GM19238 (cell line): ENCODE results near the gene KSR2.
"Not testable (repeated sequence)": the region's sequence is repeated elsewhere in the genome, so short reads cannot be mapped to it uniquely, and the experiment has no call there.

ENCODE experiments used
- DNase-seq: peaks from one replicate; pipeline ENCODE4 v3.0.0; 2011; ENCODE audit warnings: low spot score; ENCODE audit not compliant: insufficient read length

KSR2 gene

DNA sequence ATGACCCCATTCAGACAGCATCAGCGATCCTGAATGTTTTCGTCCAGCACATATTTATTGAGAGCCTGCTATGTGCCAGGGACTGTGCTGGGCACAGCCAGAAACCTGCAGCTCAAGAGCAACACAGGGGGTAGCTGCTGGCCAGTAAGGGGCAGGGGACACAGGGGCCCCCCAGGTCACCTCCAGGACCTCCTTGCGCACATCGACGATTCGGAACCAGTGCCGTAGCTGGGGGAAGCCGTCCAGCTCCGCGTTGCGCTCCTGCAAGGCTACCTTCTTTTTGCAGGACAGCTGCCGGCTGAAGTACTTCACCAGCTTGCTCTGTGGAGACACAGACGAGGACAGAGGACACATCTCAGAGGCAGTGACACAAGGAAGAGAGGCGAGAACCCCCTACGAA is 108.7 kb downstream of the KSR2 start:
- DNase-seq: no peak

- peak; percentile 48 for DNase-seq
These were observed 110.9 kb downstream of the KSR2 start for GRCh38 chr12:117857632-117858612.

DNA sequence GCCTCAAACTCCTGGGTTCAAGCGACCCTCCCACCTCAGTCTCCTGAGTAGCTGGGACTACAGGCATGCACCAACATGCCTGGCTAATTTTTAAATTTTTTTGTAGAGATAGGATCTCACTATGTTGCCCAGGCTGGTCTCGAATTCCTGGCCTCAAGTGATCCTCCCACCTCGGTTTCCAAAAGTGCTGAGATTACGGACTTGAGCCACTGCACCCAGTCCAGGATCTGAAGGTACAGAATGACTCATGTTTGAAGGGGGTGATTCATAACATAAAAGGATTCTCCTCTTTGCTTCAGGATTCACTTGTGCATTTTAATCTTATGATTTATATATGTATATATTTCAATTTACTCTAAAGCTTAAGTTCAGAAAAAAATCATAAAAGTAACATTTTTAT is 111.7 kb downstream of the KSR2 start:
- DNase-seq: not testable (repeated sequence)

DNA sequence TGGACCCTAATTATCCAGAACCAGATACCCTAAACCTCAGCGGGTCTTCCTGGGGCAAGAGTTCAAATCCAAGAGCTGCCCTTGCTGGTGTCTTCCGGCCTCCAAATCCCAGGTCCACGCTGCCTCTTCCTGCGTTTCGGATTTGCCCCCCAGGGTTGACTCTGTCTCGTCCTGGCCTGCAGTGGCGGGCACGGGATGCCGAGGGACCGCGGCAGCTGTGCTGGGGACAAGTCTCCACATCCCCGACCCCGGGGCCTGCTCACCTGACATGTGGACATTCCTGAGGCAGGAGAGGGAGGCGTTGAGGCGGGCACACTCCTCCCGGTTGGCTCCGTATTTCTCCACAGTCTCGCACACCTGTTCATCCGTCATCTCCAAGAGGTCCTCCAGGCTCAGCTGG is 113.6 kb downstream of the KSR2 start:
- no peak for DNase-seq

- no peak for DNase-seq
These were observed 114.3 kb downstream of the KSR2 start for GRCh38 chr12:117854339-117855012.

GRCh38 chr12:117853600-117853999 is 115.2 kb downstream of the KSR2 start:
- no peak for DNase-seq

GRCh38 chr12:117850048-117850447 is 118.7 kb downstream of the KSR2 start:
- peak; percentile 23 for DNase-seq

DNA sequence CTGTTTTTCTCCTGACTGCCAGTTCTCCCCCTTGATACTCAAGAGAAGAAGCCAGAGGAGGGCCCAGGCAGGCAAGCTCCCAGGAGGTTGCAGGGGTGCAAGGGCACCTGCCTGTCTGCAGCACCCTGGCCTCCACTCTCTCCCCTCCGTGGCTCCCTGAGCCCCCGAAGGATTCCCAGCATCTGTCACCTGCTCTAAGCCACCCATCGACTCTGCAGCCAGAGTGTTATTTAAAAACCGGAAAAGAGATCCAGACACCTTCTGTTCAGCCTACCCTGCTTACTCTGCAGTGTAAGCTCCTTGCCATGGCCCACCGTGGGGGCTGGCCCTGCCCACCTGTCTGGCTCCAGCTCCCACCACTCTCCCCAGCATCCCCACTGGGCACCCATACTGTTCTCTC is 121.4 kb downstream of the KSR2 start:
- no peak for DNase-seq

DNA sequence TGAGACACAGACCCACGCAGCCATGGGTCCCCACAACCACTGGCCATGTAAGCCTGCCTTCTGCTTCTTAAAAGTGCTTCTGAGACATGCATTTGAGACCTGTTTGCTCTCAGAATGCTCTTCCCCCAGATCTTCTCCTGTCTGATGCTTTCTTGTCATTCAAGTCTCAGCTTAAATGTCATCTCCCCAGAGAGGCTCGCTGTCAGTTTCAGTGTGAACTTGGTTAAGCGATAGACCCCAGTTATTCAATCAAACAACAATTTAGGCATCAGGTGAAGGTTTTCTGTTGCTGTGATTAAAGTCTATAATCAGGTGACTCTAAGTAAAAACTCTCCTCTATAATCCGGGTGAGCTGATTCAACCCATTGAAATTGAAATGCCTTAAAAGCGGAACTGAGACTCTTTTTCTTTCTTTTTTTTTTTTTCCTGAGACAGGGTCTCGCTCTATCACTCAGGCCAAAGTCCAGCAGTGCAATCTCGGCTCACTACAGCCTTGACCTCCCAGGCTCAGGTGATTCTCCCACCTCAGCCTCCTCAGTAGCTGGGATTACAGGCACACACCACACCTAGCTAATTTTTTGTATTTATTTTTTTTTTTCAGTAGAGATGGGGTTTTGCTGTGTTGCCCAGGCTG is 123.4 kb downstream of the KSR2 start:
- no peak for DNase-seq

DNA sequence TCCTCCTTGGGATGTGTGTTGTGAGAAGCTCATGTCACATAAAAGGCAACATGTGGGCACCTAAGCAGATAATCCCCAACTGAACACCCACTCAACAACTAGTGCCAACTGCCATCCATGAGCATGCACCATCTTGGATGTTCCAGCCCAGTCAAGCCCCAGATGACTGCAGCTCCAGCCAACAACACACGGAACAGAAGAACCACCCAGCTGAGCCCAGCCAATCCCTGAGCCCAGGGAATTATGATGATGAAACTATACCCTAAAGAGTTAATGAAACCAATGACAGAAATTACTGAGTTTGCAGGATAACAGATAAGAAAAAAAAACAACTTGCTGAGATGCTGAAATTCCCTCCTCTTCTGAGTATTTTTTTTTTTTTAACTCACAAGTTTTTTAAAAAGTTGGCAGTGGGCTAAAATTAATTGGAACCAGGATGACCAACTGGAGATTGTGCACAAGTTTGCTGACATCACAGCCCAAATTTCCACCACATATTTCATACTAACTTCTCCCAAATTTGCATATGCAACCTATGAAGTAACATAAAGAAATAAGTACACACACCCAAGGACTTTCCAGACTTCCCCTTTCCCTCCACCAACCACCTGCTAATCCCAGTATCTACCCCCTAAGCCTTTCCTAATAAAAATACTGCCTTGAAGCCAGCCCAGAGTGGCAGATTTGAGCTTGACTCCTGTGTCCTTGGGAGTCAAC is 124.5 kb downstream of the KSR2 start:
- no peak for DNase-seq

DNA sequence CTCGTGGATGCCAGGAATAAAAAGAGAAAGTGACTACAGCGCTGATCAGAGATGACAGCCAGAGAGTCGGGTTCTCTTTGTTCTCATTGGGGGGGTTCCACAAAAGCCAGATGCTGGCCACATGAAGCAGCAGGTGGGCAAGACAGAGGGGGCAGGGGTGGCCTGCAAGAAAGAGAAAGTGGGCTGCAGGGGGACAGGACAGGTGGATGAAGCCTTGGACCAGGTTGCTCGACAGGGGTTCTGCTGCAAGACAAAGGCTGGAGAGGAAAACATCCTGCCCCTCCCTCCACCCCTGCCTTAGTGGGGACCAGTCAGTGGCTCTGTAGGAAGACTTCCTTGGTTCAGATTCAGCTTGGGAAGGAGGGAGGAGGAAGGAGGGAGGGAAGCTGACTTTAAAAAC is 126.2 kb downstream of the KSR2 start:
- no peak for DNase-seq

- no peak for DNase-seq
These were observed 126.6 kb downstream of the KSR2 start for GRCh38 chr12:117842220-117842619.

DNA sequence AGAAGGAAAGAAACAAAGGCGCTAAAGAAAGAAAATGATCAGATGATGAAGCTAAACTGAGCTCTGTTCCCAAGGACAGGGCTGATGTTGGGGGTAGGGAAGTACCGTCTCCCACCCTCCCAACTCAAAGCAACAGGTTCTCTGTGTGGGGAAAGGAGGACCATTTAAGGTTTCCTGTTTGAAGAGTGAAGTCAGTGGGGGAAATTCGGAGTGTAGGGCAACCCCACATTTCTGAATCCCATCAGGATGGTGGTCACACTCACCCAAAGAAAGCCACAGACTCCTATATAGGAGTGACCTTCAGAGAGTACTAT is 131.1 kb downstream of the KSR2 start:
- DNase-seq: no peak

GRCh38 chr12:117836999-117837736 is 131.6 kb downstream of the KSR2 start:
- DNase-seq: peak; percentile 56

GRCh38 chr12:117836476-117836875 is 132.3 kb downstream of the KSR2 start:
- no peak for DNase-seq

DNA sequence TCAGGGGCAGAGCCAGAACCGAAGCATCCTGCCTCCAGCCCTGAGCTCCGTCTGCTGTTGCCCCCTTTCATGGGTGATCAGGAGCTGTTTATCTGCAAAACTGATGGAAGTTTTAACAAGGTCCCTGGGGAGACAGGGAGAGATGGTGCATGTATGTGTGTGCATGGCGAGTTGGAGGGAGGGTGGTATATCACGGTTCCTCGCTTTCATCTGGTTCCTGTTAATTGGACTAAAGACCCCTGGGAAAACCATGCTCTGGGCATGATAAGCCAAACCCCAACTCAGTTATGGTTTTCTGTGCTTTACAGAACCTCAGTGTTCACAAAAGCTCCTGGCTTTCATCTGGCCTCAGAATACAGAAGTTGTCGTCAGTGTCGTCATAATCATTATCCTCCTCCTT is 133.6 kb downstream of the KSR2 start:
- DNase-seq: no peak

GRCh38 chr12:117832459-117833457 is 136.0 kb downstream of the KSR2 start:
- DNase-seq: no peak

DNA sequence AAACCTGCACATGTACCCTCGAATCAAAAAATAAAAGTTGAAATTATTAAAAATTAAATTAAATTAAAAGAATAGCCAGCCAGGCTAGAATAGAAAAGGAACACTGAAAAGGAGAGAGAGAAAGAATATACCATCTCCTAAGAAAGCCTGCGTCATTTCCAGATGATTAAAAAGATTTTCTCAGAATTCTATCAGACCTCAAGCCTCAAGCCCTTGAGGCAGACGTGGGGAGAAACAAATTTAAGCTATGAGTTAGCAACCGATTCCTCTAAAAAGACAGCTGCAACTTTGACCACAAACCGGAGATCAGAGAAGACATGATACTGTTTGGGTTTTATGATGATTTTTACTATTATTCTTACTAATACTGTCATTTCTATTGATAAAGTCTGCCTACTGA is 138.3 kb downstream of the KSR2 start:
- no peak for DNase-seq

GRCh38 chr12:117829108-117829507 is 139.7 kb downstream of the KSR2 start:
- DNase-seq: no peak

GRCh38 chr12:117827660-117828059 is 141.1 kb downstream of the KSR2 start:
- no peak for DNase-seq
